EL (cell line): Measurements from ENCODE around the gene SLC2A1.
A peak's percentile ranks its signal among the peaks of the same experiment; 100 is the strongest.

Experiments
- DNase-seq: peaks from one replicate; pipeline ENCODE4 v3.0.0-alpha.2; 2016

SLC2A1 gene

DNA sequence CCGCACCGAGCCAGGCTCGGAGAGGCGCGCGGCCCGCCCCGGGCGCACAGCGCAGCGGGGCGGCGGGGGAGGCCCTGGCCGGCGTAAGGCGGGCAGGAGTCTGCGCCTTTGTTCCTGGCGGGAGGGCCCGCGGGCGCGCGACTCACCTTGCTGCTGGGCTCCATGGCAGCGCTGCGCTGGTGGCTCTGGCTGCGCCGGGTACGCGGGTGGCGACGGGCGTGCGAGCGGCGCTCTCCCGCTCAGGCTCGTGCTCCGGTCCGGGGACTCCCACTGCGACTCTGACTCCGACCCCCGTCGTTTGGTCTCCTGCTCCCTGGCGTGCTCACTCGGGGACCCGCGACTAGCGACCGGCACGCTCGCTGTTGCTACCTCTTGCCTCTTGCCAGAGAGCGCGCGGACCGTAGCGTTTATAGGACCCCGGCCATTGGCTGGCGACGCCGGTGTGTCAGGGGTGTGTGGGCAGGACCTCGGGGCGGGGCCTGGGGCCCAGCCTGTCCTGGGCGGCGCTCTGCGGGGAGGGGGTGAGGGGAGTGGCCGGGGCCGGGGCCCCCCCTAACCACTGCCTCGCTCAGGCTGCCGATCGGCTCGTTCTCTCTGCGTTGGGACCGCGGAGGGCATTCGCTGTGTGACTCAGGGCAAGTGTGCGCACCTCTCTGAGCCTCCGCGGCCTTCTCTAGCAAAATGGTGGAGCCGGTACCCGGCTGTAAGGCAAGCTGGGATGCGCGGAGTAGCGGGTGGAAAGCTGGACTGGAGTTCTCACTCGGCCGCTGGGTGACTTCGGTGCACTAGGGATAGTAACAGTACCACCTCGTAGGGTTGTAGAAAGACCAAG lies at the start of gene SLC2A1:
TSS of gene SLC2A1 (minus strand) at position 381 of the 832 bp plus-strand sequence. CDS start at position 164, 217 bp downstream.
- DNase-seq, result peak; percentile 98

DNA sequence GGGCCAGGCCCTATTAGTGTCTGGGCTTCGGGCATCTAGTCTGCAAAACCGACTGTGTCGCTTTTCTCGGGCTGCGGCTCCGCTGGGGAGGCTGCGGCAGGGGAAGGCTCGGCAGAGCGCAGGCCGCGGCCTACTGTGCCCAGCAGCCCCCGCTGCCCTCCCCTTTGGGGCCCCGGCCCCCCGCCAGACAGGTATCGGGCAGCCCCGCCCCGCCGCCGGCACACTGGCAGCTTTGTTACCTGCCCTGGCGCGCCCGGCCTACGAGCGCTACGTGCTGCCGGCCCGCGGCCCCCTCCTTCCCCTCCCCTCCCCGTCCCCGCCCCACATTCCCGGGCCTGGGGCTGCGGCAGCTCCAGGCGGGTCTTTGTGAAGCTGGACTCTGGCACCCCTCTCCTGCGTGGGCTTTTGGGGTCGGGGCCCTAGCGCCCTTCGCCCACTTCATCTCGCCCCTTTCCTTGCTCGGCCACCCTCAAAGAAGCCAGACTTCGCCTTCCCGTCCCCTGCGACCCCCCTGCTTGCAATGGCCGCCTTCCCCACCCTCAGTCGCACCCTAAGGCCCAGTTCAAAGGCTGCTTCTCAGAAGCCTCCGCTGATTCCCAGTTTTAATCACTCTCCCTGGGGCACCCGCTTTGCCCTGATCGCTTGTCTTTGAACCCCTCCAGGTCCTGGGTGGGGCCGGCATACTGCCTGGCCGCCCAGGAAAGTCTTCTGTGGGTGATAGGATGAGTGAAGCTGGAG lies 48.9 kb upstream of the SLC2A1 start:
- no peak for DNase-seq

DNA sequence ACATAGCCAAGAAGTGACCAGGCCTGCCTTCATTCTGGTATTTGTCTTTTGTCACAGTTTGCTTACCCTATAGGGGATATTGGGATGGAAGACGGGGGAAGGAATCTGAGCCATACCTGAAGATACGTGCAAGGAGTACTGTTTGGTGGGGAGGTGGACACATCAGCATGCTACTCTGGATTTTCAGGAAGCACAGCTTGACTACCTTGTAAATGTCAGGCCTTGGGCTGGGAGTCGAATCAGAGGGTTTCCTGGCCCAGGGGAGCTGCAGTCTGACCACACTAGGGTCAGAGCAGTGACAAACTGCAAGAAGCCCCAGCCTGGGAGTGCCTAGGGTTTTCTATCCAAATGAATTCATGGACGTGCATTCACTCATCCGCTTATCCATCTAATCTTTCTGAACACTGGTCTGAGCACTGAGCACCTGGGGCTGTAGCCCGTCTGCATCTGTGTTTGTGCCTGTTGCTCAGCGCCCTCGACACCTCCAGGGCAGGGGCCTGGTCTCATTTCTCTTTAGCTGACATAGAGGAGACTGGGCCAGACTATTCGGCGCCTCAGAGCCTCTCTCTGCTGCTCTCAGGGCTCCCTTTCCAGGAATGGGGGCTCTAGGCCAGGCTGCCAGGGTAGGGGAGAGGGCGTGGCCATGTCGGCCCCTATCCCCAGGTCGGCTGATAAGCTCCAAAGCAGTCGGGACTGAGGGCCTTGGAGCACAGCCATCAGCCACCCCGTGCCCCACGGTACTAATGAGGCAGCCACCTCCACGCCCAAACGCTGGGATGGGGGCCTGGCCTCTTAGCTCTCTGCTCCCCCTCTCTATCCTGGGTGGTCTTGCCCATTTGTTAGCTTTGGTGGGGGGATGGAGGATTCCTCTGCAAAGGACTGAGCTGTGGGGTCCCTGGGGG lies 47.0 kb upstream of the SLC2A1 start:
- no peak for DNase-seq

- no peak for DNase-seq
Observed at GRCh38 chr1:43004587-43005459, 46.2 kb upstream of the SLC2A1 start.

DNA sequence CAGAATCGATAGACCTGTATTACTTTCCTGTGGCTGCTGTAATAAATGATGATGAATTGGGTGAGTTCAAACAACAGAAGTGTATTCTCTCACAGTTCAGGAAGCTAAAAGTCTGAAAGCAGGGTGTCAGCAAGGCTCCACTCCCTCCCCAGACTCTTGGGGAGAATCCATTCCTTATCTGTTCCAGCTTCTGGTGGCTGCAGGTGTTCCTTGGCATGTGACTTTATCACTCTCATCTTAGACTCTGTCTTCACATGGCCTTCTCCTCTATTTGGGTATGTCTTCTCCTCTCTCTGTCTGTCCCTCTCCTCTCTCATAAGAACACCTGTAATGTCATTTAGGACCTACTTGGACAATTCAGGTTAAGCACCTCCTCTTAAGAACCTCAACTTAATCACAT lies 44.1 kb upstream of the SLC2A1 start:
- DNase-seq, result no peak

DNA sequence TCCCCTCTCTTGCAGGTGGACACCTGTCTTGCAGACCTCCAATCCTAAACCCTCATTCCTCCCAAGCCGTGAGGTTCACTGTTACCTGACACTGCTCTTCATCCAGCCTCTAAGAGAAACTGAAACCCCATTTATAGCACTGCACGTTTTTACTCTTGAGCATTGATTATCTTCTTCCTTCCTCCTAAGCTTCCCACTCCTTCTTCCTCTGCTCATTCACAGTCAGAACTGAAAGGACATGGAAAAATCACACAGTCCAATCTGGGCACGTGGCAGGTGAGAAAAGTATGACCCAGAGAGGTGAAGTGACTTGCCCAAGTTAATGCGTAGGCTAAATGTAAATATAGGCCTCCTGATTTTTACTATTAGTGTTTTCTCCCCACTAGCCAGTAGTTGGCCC lies 43.4 kb upstream of the SLC2A1 start:
- no peak for DNase-seq

GRCh38 chr1:43001434-43001833 lies 42.8 kb upstream of the SLC2A1 start:
- no peak for DNase-seq

DNA sequence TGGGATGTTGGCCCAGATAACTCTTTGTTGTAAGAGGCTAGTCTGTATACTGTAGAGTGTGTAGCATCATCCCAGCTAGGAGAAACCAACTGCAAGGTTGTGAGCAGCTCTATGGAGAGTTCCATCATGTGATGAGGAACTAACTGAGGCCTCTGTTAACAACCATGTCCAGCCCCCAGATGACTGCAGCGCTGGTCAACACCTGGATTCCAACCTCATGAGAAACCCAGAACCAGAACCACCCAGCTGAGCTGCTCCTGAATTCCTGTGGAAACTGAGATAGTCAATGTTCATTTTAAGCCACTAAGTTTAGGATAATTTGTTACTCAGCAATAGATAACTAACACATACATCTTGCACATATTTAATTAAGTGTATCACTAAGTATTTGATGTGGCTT lies 41.6 kb upstream of the SLC2A1 start:
- no peak for DNase-seq

GRCh38 chr1:42999308-42999707 lies 40.6 kb upstream of the SLC2A1 start:
- DNase-seq, result peak; percentile 67

- peak; percentile 54 for DNase-seq
Observed at GRCh38 chr1:42998386-42998785, 39.7 kb upstream of the SLC2A1 start.

DNA sequence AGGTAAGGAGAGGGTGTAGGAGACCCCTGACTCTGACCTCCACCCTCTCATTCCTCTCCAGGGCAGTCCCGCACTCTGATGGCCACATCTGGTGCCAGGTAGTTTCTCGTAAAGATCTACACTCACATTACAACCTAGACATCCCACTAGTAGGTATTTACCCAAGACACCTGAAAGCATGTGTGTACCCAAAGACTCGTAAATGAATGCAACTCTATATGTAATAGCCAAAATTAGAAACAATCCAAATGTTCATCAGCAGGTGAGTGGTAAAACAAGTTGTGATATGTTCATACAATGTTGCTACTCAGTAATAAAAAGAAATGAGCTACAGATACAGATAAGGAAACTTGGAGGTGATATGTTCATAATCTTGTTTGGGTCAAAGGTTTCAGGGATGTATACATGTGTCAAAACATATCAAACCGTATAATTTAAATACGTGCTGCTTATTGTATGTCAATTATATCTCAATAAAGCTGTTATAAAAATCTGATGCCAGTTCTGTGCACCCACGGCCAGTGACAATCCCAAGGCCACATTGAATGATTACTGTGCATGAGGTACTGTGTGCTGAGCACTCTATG lies 37.8 kb upstream of the SLC2A1 start:
- no peak for DNase-seq

GRCh38 chr1:42993502-42994136 lies 35.0 kb upstream of the SLC2A1 start:
- DNase-seq, result no peak

- DNase-seq, result no peak
Observed at GRCh38 chr1:42992054-42992571, 33.4 kb upstream of the SLC2A1 start.

GRCh38 chr1:42990757-42991346 lies 32.2 kb upstream of the SLC2A1 start:
- no peak for DNase-seq

- no peak for DNase-seq
Observed at GRCh38 chr1:42983693-42984092, 25.0 kb upstream of the SLC2A1 start.

DNA sequence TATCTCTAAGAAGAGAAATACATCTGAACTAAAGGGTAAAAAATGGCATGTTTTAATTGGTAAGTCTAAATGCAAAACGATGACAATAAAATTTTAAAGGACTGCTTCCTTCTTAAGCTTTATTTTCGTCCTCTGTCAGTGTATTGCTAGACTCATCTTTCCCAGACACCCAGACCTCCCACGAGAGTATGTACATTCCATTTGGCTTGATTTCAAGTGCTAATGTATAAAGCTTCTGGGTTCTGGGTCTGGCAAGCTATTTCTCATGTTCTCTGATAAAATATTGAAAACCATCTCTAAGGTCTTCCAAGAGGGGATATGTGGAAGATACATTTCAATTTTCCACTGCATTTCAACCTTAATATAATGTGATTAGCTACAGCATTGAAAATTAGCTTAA lies 24.6 kb upstream of the SLC2A1 start:
- DNase-seq, result no peak

DNA sequence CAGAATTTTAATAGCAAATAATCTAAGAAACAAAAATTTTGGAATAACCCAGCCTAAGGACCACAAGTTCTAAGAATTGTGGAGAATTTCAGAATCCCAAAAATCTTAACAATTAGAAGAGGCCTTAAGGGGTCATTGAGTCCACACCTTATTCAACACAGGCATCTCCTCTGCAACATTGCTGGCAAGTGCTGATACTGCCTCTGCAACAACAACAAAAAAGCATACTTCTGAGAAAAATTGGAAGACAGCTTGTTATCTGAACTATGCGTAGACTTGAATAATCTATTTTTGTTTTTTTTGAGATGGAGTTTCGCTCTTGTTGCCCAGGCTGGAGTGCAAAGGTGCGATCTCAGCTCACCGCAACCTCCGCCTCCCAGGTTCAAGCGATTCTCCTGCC lies 24.0 kb upstream of the SLC2A1 start:
- no peak for DNase-seq

GRCh38 chr1:42981871-42982270 lies 23.2 kb upstream of the SLC2A1 start:
- no peak for DNase-seq

GRCh38 chr1:42981255-42981805 lies 22.7 kb upstream of the SLC2A1 start:
- no peak for DNase-seq
